Measurements from ENCODE around the gene ZBTB16.

ZBTB16 gene

GRCh38 chr11:114059278-114059983 lies at the start of gene ZBTB16:
TSS of gene ZBTB16 (plus strand) at chr11:114059711. CDS start at chr11:114063301, 3,590 bp downstream.
- DNase-seq: peak; percentile 88

DNA sequence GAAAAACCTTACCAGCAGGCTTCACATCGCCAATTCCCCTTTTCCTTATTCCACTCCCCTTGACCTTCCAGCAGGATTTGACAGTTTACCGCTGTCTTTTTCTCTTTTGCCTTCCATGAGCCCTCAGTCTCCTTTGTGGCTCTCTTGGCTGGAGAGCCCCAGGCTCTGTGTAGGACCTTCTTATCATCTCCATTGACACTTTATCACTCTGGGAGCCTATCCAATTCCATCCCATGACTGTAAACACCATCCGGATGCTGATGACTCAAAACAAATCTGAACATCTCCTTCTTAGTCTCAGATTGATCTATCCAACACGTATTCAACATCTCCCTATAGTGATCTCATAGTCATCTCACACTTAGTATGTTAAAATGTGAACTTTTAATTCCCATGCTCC lies 48.6 kb upstream of the ZBTB16 start:
- DNase-seq: no peak

- no peak for DNase-seq
These were observed 48.1 kb upstream of the ZBTB16 start for GRCh38 chr11:114011443-114011842.

- peak; percentile 63 for DNase-seq
These were observed 44.4 kb upstream of the ZBTB16 start for GRCh38 chr11:114015117-114015516.

- DNase-seq: no peak
These were observed 42.5 kb upstream of the ZBTB16 start for GRCh38 chr11:114016986-114017385.

DNA sequence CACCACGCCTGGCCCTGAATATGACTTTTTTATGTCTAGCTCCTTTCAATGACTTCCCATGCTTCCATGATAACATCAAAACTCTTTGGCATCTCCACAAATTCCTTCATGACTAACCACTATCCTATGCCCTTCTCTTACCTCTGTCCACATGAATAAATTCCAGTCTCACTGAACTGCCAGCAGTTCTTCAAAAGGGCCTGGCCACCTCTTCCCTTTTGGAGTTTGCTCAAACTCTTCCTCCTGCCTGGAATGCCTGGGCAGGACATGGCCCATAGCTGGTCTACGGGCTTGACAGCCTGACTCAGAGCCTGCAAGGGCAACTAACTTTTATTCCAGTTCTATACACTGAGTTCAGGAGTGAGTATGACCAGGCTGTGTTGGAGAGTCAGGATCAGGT lies 41.8 kb upstream of the ZBTB16 start:
- DNase-seq: no peak

DNA sequence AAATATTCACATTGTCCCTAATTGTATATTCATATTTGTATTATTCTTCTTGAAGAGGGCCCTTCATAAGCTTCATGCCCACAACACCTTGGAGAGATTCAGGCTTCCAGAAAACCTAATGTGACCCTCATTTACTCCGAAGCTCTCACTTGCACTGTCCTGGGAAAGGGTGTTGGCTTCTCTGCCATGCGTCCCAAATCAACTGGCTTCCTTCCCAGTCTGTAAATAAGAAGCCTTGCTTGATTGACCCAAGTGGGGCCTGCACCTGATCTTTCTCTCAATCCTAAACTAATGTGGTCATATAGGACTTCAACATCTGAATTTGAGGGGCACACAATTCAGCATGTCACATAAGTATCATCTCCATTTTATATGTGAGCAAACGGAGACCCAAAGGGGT lies 40.5 kb upstream of the ZBTB16 start:
- DNase-seq: no peak

DNA sequence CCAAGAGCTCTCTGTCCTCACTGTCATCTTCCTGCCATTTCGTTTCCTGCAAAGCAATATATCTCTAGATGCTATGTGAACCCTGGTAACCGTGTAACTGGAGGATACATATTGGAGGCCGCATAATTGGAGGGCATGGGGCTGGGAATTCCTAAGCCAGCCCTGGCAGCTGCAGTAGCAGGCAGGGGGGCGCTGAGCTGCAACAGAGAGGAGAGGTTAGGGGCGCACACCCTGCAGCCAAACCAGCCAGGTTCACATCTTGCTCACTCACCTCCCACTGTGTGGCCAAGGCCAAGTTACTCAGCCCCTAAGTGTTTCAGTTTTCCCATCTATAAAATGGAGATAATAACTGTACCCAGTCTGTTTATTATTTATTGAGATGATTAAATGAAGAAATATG lies 39.9 kb upstream of the ZBTB16 start:
- DNase-seq: no peak

DNA sequence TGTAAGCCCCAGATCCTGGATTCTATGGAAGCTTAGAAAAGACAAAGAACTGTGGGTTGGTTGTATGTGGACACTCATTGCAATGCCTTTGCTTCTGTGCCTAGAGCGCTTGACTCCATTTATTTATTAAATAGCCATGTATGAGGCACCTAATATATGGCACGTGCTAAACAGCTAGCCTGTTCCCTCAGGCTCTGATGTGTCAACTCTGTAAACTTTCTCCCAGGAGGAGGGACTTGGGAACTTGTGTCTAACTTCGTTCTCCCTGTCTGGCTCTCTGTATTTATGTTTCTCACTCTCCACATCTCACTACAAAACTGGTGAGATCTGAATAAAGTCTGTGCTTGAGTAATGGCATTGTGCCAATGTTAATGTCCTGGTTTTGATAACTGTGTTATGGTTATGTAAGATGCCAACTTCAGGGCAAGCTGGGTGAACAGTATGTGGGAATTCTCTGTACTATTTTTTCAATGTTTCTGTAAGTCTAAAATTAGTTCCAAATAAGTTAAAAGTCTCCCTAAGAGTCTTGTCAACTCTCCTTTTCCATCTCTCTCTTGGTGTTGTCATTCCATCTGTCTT lies 34.1 kb upstream of the ZBTB16 start:
- DNase-seq: no peak

DNA sequence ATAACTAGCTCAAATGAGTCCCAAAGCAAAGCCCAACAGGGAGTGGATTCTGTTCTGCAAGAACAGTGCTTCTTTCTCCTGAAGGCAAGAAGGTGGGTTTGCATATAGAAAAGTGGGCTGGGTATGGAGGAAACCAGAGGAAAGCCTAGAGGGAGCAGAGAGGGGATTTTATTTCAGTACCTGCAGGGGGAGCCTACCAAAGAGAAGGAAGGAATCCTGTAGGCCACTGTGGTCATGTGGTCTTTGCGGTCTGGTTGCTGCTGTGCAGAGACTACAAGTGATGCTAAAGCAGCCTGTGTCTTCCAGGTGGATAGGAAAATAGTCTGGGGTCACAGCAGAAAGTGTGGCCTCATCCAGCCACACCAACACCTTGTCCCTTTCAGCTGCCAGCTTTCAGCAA lies 33.2 kb upstream of the ZBTB16 start:
- DNase-seq: peak; percentile 37

DNA sequence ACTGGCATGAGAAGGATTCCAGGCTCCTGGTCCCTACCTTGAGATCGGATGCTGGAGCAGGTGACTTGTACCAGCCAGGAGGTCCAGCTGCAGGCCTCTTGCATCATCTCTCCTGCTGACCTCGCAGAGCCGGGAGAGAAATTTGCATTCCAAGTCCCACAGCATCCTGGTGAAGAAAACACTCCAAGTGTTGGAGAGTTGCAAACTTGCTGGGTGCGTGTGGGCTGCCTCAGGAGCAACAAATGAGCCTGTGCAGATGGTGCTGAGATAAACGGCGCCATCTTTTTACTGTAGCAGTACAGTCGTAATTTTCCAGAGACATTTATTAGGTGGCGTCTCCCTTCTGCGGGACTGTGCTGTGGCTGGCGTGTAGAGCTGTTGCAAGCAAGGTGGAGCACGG lies 32.1 kb upstream of the ZBTB16 start:
- DNase-seq: no peak

DNA sequence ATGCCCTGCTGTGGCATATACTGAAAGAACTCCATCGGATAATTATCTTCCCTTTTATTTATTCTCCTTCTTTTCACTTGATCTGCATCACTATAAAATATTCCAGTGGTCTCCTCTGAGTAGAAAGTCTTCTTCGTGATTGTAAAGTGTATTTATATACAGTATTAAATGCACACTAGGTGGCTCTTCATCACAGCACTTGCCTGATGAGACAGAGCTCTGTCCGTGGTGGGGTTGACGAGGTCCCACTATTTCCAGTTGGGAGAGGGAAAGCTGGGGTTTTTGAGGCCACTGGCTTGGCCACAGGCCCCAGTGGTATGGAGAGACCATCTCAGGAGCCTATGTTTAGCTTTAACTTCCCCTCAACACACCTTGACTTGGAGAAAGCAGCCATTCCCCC lies 31.6 kb upstream of the ZBTB16 start:
- DNase-seq: no peak

DNA sequence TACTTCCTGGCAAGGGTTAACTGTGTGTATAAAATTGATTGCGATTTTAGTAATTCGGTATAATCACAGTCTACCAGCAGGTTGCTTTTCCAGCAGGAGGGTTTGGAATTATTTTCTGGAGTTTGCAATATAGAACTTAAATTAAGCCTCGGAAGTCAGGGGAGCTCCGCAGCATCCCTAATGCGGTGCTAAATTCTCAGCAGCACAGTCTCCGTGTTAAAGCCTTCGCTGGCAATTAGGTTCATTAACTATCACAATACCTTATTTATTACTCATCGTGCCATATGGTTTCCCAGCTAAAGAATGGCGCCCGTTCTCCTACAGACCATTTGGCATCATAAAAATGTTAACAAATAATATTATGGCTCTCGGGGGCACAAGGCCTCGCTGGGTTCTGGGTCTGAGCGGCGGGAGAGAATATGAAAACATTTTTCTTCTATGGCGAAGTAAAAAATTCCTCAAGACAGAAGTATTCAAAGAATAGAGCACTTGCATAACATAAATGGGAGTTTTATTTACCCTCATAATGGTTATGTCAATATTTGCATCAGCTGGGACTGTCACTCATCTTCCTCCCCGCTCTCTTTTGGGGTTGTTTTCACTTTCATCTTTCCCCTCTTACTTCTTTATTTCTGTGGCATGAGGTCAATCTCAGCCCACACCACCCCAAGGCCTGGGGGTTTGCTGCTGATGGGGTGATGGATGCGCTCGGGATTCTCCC lies 28.1 kb upstream of the ZBTB16 start:
- DNase-seq: peak; percentile 61

- DNase-seq: peak; percentile 36
These were observed 27.6 kb upstream of the ZBTB16 start for GRCh38 chr11:114031967-114032320.

DNA sequence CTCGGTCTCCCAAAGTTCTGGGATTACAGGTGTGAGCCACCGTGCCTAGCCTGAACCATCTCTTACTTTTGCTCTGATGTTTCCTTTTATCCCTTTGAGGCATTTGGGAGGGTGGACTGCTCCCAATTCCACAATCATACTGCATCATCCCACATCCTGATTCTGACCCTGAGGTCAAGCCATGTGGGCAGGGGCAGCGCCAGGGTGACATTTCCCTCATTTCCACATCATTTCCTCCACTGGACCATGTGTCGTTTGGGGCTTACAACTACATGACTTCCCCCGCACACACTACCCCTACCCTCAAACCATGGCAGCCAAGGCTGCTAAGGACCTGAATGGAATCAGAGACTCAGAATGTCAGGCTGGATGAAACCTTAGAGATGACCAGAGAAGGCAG lies 26.4 kb upstream of the ZBTB16 start:
- no peak for DNase-seq

GRCh38 chr11:114033572-114033971 lies 25.9 kb upstream of the ZBTB16 start:
- no peak for DNase-seq

GRCh38 chr11:114034956-114035355 lies 24.6 kb upstream of the ZBTB16 start:
- DNase-seq: no peak

DNA sequence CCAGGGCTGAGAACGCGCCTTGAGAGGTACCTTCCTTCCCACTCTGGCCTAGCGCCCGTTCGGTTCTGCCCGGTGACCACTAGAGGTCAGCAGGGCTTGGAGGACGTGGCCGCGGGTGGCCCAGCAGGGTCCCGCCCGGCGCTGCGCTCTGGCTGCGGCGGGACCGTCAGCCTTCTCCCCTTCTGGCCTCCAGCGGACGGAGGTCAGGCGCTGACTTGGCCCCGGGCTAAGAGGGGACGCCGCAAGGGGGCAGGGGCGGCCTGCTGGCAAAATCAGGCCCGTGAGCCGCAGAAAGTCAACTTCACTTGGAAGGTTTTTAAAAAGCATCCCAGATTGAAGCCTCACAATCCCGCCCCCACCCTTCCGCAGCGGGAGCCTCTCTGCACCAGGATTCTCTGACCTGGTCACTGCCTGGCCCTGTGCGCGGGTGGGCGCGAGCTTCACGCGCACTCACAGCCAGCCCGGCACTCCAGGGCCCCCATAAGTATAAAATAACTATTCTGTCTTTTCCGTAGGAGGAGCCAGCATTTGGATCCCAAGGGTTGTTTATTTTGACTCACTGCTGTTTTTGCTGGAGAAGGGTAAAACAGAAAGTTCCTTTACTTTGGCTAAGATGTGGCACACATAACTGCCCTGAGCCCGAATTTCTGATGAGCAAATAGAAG lies 23.2 kb upstream of the ZBTB16 start:
- DNase-seq: peak; percentile 91

GRCh38 chr11:114036958-114037357 lies 22.6 kb upstream of the ZBTB16 start:
- DNase-seq: peak; percentile 43

DNA sequence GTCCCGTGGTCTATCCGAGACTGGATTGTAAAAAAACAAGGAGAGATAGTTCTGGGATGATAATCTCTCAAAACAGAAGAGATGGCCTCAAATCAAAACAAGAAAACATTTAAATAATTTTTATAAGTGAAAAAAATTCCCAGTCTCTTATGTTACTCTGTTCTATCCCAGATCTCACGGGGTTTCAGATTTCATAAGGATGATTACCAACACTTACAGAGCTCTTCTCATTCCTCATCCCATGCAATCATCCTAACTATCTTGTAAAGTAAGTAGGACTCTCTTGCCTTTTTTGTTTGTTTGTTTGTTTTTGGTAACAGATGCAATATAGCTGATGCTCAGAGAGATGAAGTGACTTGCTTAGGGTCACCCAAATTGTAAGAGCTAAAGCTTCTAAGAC lies 20.0 kb upstream of the ZBTB16 start:
- no peak for DNase-seq

GRCh38 chr11:114040706-114041211 lies 18.8 kb upstream of the ZBTB16 start:
- DNase-seq: peak; percentile 78

GRCh38 chr11:114042234-114042633 lies 17.3 kb upstream of the ZBTB16 start:
- no peak for DNase-seq

DNA sequence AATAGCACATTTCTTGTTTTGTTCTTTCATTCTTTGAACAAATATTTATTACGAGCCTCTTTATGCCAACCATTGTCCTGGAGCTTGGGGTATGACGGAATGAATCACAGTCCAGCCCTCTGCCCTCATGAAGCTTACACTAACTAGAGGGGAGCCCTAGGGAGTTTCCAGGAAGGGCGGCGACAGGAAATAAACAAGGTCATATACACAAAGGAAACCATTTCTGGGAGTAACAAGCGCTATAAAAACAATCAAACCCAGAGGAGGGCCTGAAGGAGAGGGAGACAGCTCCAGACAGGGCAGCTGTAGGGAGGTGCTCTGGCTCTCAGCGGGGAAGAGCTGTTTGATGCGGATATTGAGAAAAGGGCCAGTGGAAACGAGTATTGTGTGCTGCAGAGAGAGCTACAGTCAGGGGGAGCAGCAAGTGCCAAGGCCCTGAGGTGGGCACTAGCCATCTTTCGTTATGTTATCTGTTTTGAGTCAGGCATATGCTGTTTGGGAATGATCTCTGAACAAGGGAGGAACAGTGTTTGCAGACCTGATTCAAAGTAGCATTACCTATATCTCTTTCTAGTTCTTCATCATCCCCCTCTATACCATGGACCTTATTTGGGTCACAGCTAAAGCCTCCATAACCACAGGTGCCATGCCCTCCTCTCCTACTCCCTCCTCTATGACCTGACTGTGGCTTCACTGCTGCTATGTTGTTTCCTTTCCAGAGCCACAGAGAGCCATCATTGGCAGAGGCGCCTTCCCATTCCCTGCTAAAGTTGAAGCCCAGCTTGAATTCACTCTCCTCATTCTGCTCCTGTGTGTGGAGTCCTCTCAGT lies 15.3 kb upstream of the ZBTB16 start:
- DNase-seq: no peak
